ENCODE data around the gene HCFC1.
"Not testable (repeated sequence)": the region's sequence is repeated elsewhere in the genome, so short reads cannot be mapped to it uniquely, and the experiment has no call there.

The HCFC1 gene

GRCh38 chrX:154008521-154008920, 36.9 kb upstream of the HCFC1 start:
- DNase-seq (ENCODE audit: low spot score): no peak

DNA sequence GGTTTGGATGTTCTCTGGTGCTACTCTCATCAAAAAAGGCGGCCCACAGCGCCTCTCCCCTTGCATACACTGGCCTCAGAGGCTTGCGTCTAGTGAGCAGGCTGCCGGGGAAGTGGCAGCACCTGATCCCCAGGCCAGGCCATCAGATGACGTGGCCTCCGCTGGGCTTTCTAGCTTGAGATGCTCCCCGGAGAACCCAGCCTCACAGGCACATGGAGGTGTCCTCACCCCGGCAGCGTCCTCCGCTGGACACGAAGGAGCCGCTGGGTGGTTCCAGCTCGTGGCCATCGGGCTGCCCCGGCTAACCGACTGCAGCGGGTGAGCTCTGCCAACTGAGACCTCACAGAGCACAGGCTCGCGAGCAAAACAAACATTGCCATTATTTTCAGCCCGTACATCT, 35.3 kb upstream of the HCFC1 start:
- DNase-seq (ENCODE audit: low spot score): no peak

DNA sequence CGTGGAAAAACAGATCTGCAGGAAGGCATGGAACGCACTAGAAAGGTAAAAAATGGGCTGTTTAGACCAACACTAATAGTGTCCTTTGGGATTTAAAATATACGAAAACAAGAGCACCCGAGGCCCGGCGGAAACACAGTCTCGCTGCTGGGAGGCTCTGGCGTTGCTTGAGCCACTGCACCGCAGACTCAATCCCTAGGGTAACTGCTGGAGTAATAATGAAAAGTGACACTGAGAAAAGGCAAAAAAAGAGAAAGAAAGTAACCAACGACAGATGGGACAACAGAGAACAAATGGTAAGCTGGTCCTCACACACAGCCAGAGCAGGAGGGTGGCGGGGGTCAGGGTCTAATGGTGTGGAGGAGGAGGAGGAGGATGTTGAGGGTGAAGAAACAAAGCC, 32.7 kb upstream of the HCFC1 start:
- no peak for DNase-seq (ENCODE audit: low spot score)

- DNase-seq (ENCODE audit: low spot score): peak; percentile 37
These were observed 30.6 kb upstream of the HCFC1 start for GRCh38 chrX:154002215-154002719.

- no peak for DNase-seq (ENCODE audit: low spot score)
These were observed 28.4 kb upstream of the HCFC1 start for GRCh38 chrX:154000051-154000450.

DNA sequence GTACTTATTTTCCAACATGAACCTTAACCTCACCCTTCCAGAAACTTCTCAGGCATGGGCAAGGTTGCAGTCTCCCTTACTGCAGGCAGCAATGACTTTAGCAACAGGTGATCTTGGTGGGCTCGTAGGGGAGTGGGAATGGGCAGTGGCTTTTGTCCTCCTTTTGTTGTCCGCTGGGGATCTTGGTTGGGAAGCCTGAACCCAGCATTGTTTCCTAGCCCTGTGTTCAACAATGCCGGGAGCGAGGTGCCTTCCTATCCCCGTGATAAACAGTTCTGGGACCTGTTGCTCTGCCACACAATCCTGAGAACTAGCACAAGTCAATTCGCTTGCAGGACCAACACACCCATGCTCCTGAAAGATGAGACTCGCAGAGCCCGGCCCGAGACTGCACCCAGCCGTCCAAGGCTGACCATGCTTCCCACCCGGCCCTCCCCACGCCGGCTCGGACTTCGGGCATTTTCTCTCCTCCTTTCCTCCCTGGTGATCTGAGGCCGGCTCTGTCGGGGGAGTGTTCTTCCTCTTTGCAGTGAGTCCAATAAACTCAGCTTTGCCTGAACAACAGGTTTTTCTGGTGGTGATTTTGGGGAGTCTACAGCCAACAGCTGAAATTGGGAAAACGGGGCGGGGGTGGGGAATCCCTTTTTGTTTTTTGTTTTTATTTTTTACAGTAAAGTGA, 27.9 kb upstream of the HCFC1 start:
- DNase-seq (ENCODE audit: low spot score): no peak

- no peak for DNase-seq (ENCODE audit: low spot score)
These were observed 23.9 kb upstream of the HCFC1 start for GRCh38 chrX:153995504-153995903.

DNA sequence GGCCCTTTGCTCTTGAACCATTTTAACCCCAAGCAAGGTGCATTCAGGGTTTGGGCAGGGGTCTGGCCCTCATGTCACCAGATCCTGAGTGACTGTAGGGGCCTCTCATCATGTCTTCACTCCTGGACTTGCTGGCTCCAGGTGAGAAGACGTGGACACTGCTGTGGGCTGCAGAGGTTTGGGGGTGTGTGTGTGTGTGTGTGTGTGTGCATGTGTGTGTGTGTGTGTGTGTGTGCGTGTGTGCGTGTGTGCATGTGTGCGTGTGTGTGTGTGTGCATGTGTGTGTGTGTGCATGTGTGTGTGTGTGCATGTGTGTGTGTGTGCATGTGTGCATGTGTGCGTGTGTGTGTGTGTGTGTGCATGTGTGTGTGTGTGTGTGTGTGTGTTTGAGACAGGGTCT, 22.8 kb upstream of the HCFC1 start:
- not testable (repeated sequence) for DNase-seq (ENCODE audit: low spot score)

- no peak for DNase-seq (ENCODE audit: low spot score)
These were observed 22.4 kb upstream of the HCFC1 start for GRCh38 chrX:153993978-153994377.

DNA sequence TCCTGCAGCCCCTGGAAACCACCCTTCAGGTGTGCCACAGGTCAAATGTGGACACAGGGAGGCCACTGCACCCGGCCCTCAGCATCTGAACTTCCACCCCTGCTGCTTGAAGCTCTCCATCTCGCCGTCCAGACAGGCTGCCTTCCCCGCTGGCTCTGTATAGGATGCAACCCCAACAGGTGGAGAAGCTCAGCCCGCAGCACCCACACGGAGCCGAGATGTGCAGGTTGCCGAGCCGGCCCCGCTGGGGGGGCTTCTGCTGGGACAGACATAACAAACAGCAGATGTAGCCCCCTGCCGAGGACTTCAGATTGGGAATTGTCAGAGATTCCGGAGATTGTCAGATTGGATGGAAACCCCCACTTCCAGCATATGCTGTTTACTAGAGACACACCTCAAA, 21.5 kb upstream of the HCFC1 start:
- DNase-seq (ENCODE audit: low spot score): no peak

- DNase-seq (ENCODE audit: low spot score): no peak
These were observed 20.6 kb upstream of the HCFC1 start for GRCh38 chrX:153992180-153992579.

DNA sequence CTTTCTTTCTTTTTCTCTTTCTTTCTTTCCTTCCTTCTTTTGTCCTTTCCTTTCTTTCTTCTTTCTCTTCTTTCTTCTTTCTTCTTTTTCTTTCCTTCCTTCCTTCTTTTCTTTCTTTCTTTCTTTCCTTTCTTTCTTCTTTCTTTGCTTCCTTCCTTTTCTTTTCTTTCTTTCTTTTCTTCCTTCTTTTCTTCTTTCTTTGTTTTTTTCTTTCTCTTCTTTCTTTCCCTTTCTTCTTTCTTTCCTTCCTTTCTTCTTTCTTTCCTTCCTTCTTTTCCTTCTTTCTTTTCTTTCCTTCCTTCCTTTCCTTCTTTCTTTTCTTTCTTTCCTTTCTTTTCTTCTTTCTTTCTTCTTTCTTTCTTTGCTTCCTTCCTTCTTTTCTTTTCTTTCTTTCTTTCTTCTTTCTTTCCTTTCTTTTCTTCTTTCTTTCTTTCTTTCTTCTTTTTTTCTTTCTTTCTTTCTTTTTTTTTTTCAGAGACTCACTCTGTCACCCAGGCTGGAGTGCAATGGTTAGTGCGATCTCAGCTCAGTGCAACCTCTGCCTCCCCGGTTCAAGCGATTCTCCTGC, 19.5 kb upstream of the HCFC1 start:
- DNase-seq (ENCODE audit: low spot score): no peak

DNA sequence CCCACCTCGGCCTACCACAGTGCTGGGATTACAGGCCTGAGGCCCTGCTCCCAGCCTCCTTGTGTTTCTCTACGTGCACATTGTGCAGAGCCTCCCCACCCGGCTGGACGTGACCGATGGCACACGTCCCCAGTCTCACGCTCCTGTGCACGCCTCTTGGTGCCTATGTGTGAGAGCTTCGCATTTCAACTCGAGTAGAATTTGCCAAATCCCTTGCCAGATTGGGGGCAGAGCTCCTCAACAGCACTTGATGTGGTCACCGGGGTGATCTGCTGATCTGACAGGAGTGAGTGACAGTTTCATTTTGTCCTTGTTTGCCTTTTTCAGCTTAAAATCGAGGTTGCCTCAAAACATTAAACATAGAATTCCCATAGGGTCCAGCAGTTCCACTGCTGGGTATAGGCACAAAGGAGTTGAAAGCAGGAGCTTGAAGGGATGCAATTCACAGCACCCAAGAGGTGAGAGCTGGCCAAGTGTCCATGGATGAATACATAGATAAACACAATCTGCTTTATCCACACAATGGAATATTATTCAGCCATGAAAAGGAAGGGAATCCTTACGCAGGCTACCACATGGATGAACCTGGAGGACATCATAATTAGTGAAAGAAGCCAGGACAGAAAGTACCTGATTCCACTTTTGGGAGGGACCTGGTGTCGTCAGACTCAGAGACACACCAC, 18.5 kb upstream of the HCFC1 start:
- no peak for DNase-seq (ENCODE audit: low spot score)

GRCh38 chrX:153988493-153988892, 16.9 kb upstream of the HCFC1 start:
- no peak for DNase-seq (ENCODE audit: low spot score)

- DNase-seq (ENCODE audit: low spot score): no peak
These were observed 12.9 kb upstream of the HCFC1 start for GRCh38 chrX:153984351-153985178.

- no peak for DNase-seq (ENCODE audit: low spot score)
These were observed 11.7 kb upstream of the HCFC1 start for GRCh38 chrX:153983321-153983801.

- DNase-seq (ENCODE audit: low spot score): peak; percentile 38
These were observed 10.3 kb upstream of the HCFC1 start for GRCh38 chrX:153981771-153982533.

GRCh38 chrX:153981231-153981630, 9.6 kb upstream of the HCFC1 start:
- no peak for DNase-seq (ENCODE audit: low spot score)

GRCh38 chrX:153980394-153980793, 8.8 kb upstream of the HCFC1 start:
- DNase-seq (ENCODE audit: low spot score): not testable (repeated sequence)

GRCh38 chrX:153974726-153975286, 3.2 kb upstream of the HCFC1 start:
- DNase-seq (ENCODE audit: low spot score): no peak

Data from pons (tissue), 1 donor.